ENCODE results near the gene EBLN2.

EBLN2 gene

DNA sequence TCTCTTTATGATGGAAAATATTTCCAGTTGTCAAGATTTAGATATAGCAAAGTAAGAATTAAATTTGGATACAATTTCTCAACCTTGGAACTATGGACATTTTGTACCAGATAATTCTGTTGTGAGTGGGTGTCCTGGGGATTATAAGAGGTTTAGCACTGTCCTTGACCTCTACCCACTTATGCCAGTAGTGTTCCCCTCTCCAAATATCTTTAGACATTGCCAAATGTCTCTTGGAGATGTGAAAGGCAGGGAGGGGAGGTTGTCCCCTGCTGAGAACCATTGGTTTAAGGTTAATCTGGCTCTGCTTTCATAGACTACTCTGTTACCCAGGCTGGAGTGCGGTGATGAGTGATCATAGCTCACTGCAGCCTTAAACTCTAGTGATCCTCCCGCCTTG is at the start of gene EBLN2:
Gene EBLN2 (plus strand): TSS at position 244 of the 400 bp plus-strand sequence. CDS start 423 bp downstream, outside the sequence.
- no peak within 1 kb of the TSS for H3K4me3 ChIP-seq (ENCODE audit: low read depth, low read length)
- no peak for TF ChIP-seq CTCF (IDR thresholded peaks at IDR 0.05; ENCODE audit: borderline replicate concordance, insufficient read depth, low read depth, low read length)

GRCh38 chr3:73018298-73018697 is 43.2 kb upstream of the EBLN2 start:
- no peak overlapping the region for H3K4me3 ChIP-seq (ENCODE audit: low read depth, low read length)
- TF ChIP-seq CTCF (IDR thresholded peaks at IDR 0.05; ENCODE audit: borderline replicate concordance, insufficient read depth, low read depth, low read length): no peak

- H3K4me3 ChIP-seq (ENCODE audit: low read depth, low read length): no peak overlapping the region
- no peak for TF ChIP-seq CTCF (IDR thresholded peaks at IDR 0.05; ENCODE audit: borderline replicate concordance, insufficient read depth, low read depth, low read length)
Measured at GRCh38 chr3:73018790-73019441, 42.5 kb upstream of the EBLN2 start.

GRCh38 chr3:73021301-73021835 is 40.1 kb upstream of the EBLN2 start:
- TF ChIP-seq CTCF (IDR thresholded peaks at IDR 0.05; ENCODE audit: borderline replicate concordance, insufficient read depth, low read depth, low read length): no peak
- no peak overlapping the region for H3K4me3 ChIP-seq (ENCODE audit: low read depth, low read length)

- TF ChIP-seq CTCF (IDR thresholded peaks at IDR 0.05; ENCODE audit: borderline replicate concordance, insufficient read depth, low read depth, low read length): no peak
- H3K4me3 ChIP-seq (ENCODE audit: low read depth, low read length): no peak overlapping the region
Measured at GRCh38 chr3:73024836-73025235, 36.6 kb upstream of the EBLN2 start.

DNA sequence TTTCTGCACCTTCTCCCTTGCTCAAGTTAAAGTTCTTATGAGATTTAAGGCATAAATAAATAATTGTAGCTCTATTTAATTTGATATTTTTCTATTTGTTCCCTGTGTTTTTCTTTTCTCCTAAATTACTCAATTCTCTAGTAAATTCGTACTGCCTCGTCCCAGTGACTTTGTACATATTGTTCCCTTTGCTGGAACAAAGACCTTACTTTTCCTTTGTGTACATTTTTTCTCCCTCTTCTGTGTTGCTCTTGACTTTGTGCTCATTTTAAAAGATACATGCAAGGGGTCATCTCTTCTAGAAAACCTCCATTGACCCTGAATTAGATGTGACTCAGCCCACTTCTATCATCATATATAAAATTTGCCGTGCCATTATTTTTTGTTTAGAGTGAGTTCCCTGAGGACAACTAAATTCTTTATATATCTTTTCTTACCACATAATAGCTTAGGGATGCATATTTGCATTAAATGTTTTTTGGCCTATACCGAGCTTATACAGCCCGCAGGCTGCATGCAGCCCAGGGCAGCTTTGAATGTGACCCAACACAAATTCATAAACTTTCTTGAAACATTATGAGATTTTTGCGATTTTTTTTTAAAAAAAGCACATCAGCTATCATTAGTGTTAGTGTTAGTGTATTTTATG is 35.2 kb upstream of the EBLN2 start:
- H3K4me3 ChIP-seq (ENCODE audit: low read depth, low read length): no peak overlapping the region
- TF ChIP-seq CTCF (IDR thresholded peaks at IDR 0.05; ENCODE audit: borderline replicate concordance, insufficient read depth, low read depth, low read length): no peak

DNA sequence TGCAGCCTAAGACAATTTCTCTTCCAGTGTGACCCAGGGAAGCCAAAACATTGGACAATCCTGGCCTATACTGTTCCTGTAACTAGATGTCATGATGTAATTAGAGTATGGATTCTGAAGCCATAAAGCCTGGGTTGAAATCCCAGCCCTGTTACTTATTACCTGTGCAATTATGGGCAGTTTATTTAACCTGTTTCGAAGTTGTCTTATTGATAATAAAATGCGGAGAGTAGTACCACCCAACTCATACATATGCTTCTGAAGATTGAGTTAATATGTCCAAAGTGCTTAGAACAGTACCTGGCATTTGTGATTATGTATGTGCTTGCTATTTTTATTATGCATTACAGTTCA is 34.7 kb upstream of the EBLN2 start:
- no peak for TF ChIP-seq CTCF (IDR thresholded peaks at IDR 0.05; ENCODE audit: borderline replicate concordance, insufficient read depth, low read depth, low read length)
- no peak overlapping the region for H3K4me3 ChIP-seq (ENCODE audit: low read depth, low read length)
